Vagina (tissue), 2 donors: ENCODE data around the gene PTPN21. TPM values are rescaled to one million over a fixed set of nuclear protein-coding genes. Genes with fewer than 3 reads are reported as not detected.

Experiments used
- DNase-seq, 2 donors: peaks; one replicate each; pipeline ENCODE4 v3.0.0-alpha.2; 2017; ENCODE audit errors: extremely low spot score in 2 of 2
- H3K27ac ChIP-seq: fragments of 200-600 bp; sonication (generic); one replicate; pipeline ENCODE4 v1.5.1; 2019
- H3K27me3 ChIP-seq: fragments of 200-600 bp; sonication (generic); one replicate; pipeline ENCODE4 v1.5.1; 2019
- H3K36me3 ChIP-seq, 2 donors: fragments of 200-600 bp; sonication (generic); one replicate each; pipeline ENCODE4 v1.5.1; 2017 to 2019
- H3K4me1 ChIP-seq: fragments of 200-600 bp; sonication (generic); one replicate; pipeline ENCODE4 v1.5.1; 2019
- H3K4me3 ChIP-seq, 2 donors: fragments of 200-600 bp; sonication (generic); 1 replicate in 1 of 2; 2 replicates in 1 of 2; pipeline ENCODE4 v1.5.1; 2016 to 2019
- H3K9me3 ChIP-seq: fragments of 200-600 bp; sonication (generic); one replicate; pipeline ENCODE4 v1.5.1; 2019
- POLR2A ChIP-seq, 2 donors: fragments of 450-650 bp; IDR thresholded peaks; one replicate each; pipeline ENCODE4 v1.6.1; 2017; ENCODE audit warnings: antibody characterized with exemption in 2 of 2, mild to moderate bottlenecking in 2 of 2, moderate library complexity in 2 of 2
- POLR2AphosphoS5 ChIP-seq, 2 donors: sonication (generic); formaldehyde crosslinking; IDR thresholded peaks; one replicate each; pipeline ENCODE4 v1.9.0; 2017; ENCODE audit warnings: antibody characterized with exemption in 2 of 2, mild to moderate bottlenecking in 2 of 2, low read depth in 1 of 2; ENCODE audit not compliant: insufficient read depth in 1 of 2
- intact Hi-C: fragments of 100-400 bp; cut with DNase I; formaldehyde crosslinking; loops from one replicate; pipeline ENCODE4 v1.15.1; 2023
- total RNA-seq: library from RNA; depleted of rRNA; stranded (reverse); fragments of >200 nt; gene quantifications from one replicate; pipeline ENCODE4 v1.2.3, GENCODE V29; 2016
- TF ChIP-seq, protein P1 (sequence below), 3 experiments: fragments of 450-650 bp in 2 of 3; fragments of 200-600 bp in 1 of 3; sonication (generic) in 1 of 3; IDR thresholded peaks; one replicate each; pipeline ENCODE4 v1.5.1; 2017 to 2019; ENCODE audit warnings: antibody characterized with exemption in 3 of 3, mild to moderate bottlenecking in 2 of 3, moderate library complexity in 2 of 3

PTPN21 gene
- total RNA-seq, 1 donor from 2014 or later: 15.2 TPM

DNA sequence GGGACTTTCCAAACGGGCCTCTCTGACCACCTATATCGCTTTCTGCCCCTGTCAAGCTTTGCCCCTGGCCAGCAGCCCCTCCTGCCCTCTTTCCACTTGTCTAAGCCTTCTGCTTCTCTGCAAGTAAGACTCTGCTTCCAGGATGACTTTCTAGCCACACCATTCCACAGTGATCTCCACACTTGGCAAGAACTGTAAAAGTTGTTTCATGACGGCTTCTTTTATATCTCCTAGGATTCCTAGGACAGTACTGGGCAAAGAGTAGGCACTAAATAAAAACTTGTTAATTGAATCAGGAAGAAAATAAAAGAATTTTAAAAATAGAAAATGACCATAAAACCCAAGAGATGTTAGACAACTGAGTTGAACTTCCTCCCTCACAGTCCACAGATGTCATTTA is 1.8 kb upstream of the PTPN21 start:
- intact Hi-C loops: loop anchor here (5.0 kb wide), 1 partner anchor 64 kb away; no protein-coding TSS in a partner anchor
- no peak overlapping the region for H3K27ac ChIP-seq

DNA sequence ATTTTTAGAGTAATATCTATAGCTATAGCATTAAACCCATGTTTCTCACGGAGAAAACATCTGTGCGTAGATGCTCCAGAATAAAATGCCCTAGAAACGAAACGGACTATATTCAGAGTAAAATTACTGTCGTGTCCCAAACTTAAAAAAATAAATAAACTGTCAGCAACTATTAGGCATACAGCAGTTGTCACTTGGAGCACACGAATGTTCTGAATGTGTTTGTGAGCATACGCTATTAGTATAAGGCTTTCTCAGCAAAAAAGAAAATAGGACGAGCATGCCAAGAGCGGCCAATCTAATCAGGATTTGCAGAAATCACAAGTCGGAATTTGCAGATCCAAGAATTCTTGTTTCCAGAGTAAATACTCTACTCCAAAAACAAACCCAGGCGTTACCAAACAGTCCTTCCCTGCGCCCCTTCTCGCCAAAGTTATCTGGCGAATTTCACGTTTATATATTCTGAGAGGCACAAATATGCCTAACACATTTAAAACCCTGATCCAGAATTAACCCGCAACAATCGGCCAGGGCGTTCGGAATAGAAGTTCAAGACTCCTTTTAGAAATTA is 836 bp downstream of the PTPN21 start:
- no peaks in the 10 kb centered on the region for H3K27me3 ChIP-seq
- peak overlapping the region; percentile 83 for H3K27ac ChIP-seq
- H3K36me3 ChIP-seq: peaks cover 0 to 12% of the 10 kb centered on the region in 2 donors
- DNase-seq: no peak
- H3K9me3 ChIP-seq: no peaks in the 10 kb centered on the region
- peaks cover 45% of the 10 kb centered on the region for H3K4me1 ChIP-seq
- TF ChIP-seq, protein P1, sequence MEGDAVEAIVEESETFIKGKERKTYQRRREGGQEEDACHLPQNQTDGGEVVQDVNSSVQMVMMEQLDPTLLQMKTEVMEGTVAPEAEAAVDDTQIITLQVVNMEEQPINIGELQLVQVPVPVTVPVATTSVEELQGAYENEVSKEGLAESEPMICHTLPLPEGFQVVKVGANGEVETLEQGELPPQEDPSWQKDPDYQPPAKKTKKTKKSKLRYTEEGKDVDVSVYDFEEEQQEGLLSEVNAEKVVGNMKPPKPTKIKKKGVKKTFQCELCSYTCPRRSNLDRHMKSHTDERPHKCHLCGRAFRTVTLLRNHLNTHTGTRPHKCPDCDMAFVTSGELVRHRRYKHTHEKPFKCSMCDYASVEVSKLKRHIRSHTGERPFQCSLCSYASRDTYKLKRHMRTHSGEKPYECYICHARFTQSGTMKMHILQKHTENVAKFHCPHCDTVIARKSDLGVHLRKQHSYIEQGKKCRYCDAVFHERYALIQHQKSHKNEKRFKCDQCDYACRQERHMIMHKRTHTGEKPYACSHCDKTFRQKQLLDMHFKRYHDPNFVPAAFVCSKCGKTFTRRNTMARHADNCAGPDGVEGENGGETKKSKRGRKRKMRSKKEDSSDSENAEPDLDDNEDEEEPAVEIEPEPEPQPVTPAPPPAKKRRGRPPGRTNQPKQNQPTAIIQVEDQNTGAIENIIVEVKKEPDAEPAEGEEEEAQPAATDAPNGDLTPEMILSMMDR (IDR thresholded peaks at IDR 0.05): no peak
- TF ChIP-seq POLR2AphosphoS5 (IDR thresholded peaks at IDR 0.05; ENCODE audit: insufficient read depth in 1 of 2, low read depth in 1 of 2): no peak
- TF ChIP-seq POLR2A (IDR thresholded peaks at IDR 0.05): no peak
- peak overlapping the region; percentile 67 to 82 for H3K4me3 ChIP-seq
- intact Hi-C loops: no loop called here

More for the DNA sequence above, 1.8 kb upstream of the PTPN21 start:
- Histone ChIP-seq H3K4me3 (no peak overlapping the region), H3K9me3 (no peaks in the 10 kb centered on the region), H3K36me3 (no peaks in the 10 kb centered on the region), H3K27me3 (no peaks in the 10 kb centered on the region), H3K4me1 (peaks cover 28% of the 10 kb centered on the region)
- TF ChIP-seq, protein P1 (IDR thresholded peaks at IDR 0.05): no peak
- TF ChIP-seq POLR2AphosphoS5 (IDR thresholded peaks at IDR 0.05; ENCODE audit: insufficient read depth in 1 of 2, low read depth in 1 of 2) (no peak), POLR2A (IDR thresholded peaks at IDR 0.05) (no peak)
- DNase-seq: no peak

DNA sequence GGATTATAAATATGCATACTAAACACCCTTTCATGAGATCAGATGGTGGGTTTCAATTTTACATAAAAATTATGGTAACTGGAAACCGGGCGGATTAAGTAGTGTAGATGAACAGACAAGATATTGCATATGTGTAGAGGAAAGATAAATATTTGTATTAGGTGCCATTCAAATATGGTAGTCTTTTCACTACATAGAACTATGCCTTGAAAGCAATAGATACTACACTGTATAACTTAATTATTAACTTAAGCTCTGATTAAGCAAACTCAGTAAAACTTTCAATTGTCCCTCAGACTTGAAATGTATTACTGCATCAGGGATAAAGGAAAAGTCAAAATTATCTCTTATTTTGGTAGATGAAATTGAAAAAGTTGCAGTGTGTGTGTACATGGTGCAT is 1.9 kb downstream of the PTPN21 start:
- Histone ChIP-seq H3K4me1 (peaks cover 45% of the 10 kb centered on the region), H3K27ac (no peak overlapping the region), H3K4me3 (no peak overlapping the region), H3K36me3 (peaks cover 0 to 20% of the 10 kb centered on the region in 2 donors), H3K9me3 (no peaks in the 10 kb centered on the region), H3K27me3 (no peaks in the 10 kb centered on the region)
- intact Hi-C loops: no loop called here
- TF ChIP-seq, protein P1 (IDR thresholded peaks at IDR 0.05): no peak
- TF ChIP-seq POLR2AphosphoS5 (IDR thresholded peaks at IDR 0.05; ENCODE audit: insufficient read depth in 1 of 2, low read depth in 1 of 2): no peak
- no peak for TF ChIP-seq POLR2A (IDR thresholded peaks at IDR 0.05)
- no peak for DNase-seq

DNA sequence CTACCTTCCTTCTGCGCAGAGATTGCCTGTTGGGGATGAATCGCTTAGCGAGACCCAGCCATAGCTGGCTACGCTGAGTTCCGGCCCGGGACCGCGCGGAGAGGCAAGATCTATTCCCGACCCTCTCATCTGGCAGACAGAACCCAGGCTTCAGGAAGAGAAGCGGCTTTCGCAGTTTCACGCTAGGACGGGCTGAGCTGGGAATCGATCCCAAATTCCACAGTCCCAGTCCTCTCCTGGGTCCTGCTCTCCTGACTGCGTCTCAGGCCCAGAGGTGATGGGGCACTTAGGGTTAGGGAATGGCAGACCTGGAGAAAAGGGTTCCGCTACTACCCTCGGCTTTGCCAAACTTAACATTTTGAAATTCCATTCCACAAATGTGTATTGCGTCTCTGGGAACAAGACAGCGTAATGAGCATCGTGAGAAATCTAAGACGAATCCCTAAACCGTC is 2.8 kb downstream of the PTPN21 start:
- intact Hi-C loops: no loop called here
- peaks cover 45% of the 10 kb centered on the region for H3K4me1 ChIP-seq

More for the DNA sequence above, 2.8 kb downstream of the PTPN21 start:
- H3K36me3 ChIP-seq: peaks cover 0 to 20% of the 10 kb centered on the region in 2 donors
- H3K4me3 ChIP-seq: peak overlapping the region; percentile 57 to 61
- H3K9me3 ChIP-seq: no peaks in the 10 kb centered on the region
- no peak for DNase-seq
- H3K27ac ChIP-seq: peak overlapping the region; percentile 55
- no peak for TF ChIP-seq POLR2A (IDR thresholded peaks at IDR 0.05)
- TF ChIP-seq, protein P1 (IDR thresholded peaks at IDR 0.05): no peak
- TF ChIP-seq POLR2AphosphoS5 (IDR thresholded peaks at IDR 0.05; ENCODE audit: insufficient read depth in 1 of 2, low read depth in 1 of 2): no peak
- no peaks in the 10 kb centered on the region for H3K27me3 ChIP-seq
